NCI-H1694 (cell line): ENCODE data around the gene PELI2.

Experiments used
- DNase-seq: peaks from one replicate; lab custom pipeline; 2025; lab: John Stamatoyannopoulos, UW

Gene PELI2, protein sequence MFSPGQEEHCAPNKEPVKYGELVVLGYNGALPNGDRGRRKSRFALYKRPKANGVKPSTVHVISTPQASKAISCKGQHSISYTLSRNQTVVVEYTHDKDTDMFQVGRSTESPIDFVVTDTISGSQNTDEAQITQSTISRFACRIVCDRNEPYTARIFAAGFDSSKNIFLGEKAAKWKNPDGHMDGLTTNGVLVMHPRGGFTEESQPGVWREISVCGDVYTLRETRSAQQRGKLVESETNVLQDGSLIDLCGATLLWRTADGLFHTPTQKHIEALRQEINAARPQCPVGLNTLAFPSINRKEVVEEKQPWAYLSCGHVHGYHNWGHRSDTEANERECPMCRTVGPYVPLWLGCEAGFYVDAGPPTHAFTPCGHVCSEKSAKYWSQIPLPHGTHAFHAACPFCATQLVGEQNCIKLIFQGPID

DNA sequence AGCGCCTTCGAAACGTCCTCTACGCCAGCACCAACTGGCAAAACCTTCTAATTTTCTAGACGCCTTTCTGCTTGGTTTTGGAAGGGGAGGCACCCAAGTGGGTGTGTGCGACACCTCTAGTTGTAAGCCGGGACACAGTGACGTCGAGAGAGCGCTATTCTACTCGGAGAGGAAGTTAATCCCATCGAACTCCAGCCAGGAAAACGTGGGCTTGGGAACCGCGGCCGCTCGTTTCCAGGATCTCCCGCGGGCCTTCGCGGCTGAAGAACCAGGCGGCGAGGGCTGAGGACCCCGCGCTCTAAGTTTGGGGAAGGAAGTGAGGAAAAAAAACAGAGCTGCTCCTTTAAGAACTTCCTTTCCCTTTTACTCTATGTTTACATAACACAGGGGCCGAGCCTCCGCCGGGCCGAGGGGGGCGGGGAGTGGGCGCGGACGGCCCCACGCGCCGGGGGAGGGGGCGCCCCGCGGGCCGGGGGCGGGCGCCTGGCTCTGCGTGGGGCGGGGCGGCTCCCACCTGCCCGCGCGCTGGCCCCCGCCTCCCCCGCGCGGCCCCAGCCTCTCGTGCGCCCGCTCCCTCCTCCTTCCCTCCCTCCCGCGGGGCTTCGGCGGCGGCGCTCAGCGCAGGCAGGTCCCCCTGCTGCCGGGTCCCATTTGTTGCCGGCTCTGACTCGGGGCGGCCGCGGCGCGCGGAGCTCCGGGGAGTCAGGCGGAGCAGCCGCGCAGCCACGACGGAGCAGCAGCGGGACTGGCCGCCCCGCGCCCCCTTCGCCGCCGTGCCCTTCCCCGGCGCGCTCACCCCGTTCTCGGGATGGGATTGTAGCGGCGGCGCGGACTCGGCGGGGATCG, at the start of gene PELI2:
TSS of gene PELI2 (plus strand) at position 647 of the 846 bp plus-strand sequence. CDS start 250 bp downstream, outside the sequence.
- DNase-seq, result no peak

DNA sequence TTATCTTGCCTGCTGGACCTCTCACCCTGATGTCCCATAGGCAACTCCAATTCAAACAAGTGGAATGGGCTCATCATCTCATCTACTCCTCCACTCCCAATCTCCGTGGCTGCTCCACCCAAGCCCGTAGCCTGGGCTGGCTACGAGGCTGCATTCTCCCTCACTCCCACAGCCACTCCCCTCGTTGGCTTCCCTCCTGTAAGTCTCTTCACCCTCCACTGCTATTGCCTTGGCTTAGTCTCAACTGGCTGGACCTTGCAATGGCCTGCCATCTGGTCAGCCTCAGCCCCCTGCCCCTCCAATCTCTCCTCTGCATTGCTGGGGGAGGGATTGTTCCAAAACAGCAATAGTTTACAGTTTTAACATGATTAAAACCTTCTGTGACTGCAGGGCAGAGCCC, 44.4 kb upstream of the PELI2 start:
- no peak for DNase-seq

DNA sequence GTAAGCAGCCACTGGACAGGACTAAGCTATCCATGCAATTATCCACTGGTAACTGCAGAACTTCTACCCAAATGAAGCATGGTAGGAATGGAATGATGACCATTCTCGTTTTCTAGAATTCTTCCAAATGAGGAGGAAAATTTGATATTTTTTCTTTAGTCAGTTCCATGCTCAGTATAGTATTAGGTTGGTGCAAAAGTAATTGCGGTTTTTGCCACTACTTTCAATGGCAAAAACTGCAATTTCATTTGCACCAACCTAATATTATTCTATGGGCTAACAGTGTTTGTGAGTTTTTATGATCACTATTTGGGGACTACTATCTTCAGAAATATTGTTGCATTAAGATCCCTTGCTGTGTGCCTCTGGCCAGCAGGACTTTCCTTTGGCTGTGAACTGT, 42.9 kb upstream of the PELI2 start:
- no peak for DNase-seq

DNA sequence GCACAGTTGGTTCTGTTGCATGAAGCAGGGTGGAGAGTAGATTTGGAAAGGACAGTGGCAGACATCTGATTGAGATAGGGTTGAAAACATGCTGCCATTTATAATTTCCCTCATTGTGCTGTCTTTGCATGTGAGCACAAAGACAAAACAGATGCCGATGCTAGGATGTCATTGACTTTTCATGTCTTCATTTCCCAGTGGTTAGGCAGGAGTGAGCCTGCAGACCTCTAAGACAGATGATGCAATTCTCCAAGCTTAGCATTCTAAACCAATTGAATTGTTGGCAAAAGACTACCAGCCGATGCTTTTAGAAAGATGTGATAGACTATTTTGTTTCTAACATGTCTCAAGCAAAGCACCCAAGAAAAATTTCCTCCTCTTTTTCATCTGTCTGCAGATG, 37.1 kb upstream of the PELI2 start:
- DNase-seq, result no peak

DNA sequence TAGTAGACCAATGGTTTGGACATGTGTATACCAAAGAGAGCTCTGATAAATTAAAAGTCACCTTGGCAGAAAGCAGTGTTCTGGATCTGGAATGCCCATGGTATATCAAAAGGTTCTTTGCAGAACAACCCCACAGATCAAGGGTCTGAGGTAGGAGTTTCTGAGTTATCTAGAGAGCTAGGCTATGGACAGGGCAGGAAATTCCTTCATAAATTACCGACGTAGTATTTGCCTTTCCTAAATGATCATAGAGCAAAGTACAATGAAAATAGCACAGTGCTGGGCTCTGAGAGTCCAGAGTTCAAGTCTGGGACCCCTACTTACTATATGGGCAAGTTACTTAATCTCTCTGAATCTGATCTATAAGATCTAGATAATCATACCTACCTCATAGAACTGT, 35.3 kb upstream of the PELI2 start:
- DNase-seq, result no peak

DNA sequence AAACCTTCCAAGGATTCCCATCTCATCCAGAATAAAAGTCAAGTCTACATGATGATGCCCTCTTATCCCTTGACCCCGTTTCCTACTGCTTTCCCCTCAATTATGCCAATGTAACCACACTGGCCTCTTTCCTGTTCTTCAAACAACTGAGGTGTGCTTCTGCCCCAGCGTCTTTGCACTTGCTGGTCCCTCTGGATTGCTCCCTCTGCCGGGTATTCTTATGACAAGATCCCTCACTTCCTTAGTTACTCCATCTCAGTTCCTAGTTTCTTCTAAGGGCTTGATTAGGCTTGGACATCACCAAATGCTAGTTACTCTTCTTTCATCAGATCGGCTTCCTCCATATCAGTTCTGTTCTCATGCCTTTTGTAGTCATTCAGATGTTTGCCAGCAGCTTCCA, 32.7 kb upstream of the PELI2 start:
- DNase-seq, result no peak

DNA sequence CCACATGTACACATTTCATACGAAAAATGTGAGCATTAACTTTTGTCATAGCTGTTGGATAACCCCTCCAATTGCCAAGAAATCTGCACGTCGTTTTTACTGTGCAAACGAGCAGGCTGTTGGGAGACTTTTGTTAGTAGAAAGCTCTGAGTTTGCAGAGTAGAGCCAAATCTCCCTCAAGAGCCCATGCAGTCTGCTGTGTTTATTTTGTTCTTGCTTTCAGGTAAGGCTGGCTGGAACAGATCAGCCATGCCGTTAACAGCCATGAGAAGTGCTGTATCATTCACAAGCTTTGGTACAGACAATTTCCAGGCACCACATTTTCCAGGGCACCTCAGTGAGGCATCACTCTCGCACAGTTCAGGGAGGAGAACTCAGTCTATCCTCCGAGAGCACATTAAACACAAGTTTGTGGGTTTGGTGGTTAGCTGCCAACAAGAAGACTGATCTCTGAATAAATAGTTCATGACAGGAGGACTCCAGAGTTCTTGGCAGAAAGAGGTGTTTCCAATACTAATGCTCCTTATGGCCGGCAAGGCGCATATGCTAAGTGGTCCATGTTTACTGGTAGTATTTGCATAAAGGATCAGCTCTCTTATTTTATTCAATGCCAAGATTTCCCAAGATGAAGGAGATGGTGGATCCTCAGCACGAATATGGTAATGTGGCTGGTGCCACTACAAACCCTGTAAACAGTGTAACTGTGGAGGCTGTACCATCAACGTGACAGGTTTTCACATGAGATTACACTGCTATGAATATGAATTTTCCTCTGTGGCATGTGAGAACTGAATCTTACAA, 30.3 kb upstream of the PELI2 start:
- DNase-seq, result no peak

DNA sequence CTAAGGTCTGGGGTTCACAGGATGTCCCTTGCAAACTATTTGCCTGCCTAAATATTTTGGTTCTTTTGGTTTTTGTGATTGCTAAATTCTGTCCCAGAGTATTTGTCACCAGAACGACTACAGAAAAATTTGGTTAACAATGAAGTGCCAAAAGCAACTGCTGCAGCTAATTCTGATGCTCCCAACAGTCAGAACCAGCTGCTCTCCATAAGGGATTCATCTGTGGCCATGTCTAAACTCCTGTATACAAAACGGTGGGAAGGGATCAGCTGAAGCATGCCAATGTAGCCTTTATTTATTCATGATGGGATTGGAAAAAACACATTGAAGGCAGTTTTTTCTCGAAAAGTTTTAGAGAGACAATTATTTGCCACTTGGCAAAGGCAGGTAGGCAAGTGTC, 29.3 kb upstream of the PELI2 start:
- no peak for DNase-seq

DNA sequence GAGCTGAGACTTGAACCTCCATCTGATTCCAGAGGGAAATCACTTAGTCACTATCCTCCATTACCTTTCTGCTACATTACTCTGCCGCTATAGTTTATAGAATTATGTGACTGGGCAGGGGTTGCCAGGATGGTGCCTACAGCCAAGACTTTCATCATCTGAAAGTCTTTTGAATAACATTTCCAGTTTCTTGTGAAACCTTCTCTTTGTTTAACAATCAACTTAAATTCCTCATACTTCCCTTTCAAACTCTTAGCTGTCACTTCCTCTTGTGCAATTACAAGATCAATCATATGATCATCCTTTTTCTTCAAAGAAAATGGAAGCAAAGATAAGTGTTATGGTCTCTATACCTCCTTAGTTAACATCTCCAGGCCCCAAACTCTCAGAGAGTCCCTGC, 25.4 kb upstream of the PELI2 start:
- DNase-seq, result no peak

DNA sequence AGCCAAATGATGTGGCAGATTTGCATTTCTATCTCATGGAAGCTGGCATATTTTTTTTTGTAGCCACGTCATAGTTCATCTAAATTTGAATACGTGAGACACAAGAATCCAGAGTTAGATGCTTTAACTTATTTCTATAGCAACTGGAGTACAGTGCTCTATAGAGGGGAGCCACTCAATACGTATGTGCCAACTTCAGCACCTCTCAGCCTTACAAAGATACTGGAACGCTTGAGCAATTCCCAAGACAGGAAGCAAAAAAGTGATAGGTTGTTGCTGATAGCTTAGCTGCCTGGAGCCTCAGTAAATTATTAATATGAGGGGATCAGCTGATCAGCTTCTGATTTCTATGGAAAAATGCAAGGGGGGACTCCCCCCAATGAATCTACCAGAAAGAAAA, 24.1 kb upstream of the PELI2 start:
- no peak for DNase-seq

DNA sequence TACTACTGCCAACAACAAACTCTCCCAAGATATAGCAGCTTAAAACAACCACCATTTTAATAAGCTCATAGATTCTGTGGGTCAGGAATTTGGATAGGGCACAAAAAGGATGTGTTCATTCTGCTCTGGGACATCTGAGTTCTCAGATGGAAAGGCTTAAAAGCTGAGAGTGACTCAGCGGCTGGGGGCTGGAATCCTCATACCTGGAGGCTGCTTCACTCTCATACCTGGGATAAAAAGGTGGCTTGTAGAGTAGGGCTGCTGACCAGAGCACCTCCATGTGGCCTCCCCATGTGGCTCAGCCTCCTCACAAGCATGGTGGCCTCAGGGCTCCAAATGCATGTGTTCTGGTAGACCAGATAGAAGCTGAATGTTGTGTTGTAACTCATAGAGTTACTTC, 20.2 kb upstream of the PELI2 start:
- no peak for DNase-seq

DNA sequence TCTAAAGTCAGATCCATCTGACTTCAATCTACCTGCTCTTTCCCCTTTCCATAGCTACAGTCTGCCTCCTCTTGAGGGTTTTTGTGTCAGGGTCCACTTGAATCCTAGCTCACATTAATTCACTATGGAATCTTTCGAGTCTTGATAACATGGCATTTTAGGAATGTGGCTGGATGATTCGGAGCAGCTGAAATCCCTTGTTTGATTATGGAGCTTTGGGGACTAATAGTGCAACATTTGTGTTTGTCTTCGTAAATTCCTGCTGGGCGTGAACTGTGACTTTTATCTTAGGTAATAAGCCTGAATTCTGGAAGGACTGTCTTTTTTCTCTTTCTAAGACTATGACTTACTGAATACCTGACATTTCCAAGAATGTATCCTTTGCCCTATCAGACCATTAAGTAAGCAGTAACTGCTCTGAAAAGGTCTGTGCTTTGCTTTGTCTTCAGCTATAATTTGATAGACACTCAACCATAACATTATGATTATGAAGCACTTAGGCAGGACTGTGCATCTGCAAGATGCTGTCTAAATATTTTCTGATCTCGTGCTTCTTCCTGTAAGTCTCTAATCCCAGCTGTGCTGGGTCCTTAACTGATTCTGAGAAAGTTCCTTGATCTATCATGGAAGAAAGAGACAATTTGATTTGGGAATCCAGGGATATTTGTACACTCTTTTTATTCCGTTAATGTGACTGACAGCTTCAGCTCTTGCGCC, 19.0 kb upstream of the PELI2 start:
- no peak for DNase-seq

DNA sequence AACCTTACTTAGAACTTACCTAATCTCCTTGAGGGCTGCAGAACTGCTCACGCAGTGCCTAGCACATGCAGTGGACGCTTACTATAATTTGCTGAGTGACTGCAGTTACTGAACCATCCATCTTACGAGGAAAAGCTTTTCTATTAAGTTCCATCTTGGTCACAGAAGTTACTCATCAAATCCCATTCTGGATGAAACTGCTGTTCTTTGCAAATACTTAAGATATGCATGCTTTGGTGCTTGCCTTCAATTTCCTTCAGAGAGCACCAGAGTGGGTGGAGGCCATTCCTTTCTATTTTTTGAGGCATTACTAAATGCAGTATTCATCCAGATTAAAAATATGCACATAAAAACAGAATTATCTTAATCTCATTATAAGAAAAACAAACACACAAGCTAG, 17.7 kb upstream of the PELI2 start:
- DNase-seq, result no peak

DNA sequence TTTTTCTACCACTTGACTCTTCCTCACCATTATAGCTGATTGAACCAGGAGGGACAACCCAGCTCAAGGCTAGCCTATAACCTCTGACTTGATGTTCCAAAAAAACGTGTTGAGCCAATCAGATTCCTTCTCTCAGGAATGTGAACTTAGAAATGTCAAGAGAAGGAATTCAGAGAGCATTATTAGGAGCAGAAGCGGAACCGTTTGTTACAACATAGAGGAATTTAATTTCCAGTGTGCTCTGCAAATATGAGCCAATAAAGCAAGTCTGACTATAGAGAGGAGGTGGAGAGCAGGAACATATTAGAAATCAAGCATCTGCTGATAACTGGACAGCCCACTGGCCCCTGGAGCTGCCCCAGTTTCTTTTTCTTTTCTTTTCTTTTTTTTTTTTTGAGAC, 15.3 kb upstream of the PELI2 start:
- DNase-seq, result no peak

DNA sequence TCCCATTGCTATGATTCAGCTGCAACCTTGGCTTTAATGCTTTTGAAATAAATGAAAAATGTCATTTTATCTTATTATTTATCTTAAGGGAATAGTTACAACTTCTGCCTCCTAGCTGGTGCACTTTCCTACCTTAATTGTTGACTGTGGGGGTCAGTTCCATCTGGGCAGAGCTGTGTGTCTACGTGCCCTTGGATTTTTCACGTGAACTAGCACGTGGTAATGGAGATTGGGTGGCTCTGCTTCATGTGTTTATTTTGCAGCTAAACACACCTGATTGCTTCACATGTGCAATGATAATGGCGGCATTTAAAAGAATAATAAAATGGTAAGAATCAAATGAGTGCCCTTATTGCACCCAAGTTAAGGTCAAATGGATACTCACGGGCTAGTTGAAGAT, 10.6 kb upstream of the PELI2 start:
- no peak for DNase-seq

DNA sequence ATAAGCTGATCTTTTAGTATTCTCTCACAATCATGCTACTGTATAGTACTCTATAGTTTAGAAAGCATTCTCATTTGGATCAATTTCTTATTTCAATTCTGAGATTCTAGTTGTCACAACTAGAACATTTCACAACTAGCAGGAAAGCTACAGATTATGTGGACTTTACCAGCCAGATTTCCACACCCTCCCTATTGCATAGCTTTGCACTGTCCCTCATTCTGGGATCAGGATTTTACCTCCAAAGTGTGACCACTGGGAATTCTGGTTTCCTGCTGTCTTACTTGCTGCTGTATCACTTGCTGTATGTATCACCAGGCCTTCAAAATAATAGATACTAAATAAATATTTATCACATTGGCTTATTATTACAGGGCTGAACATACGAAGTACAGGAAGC, 10.2 kb upstream of the PELI2 start:
- no peak for DNase-seq

DNA sequence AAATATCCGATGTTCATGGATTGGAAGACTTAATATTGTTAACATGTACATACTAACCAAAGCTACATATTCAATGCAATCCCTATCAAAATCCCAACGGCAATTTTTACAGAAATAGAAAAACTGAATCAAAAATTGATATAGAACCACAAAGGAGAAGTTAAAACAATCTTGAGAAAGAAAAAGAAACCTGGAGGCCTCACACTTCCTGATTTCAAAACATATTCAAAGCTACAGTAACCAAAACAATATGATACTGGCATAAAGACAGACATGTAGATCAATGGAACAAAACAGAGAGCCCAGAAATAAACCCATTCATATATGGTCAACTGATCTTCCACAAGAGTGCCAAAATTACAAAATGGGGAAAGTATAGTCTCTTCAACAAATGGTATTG, 5.4 kb upstream of the PELI2 start:
- no peak for DNase-seq

DNA sequence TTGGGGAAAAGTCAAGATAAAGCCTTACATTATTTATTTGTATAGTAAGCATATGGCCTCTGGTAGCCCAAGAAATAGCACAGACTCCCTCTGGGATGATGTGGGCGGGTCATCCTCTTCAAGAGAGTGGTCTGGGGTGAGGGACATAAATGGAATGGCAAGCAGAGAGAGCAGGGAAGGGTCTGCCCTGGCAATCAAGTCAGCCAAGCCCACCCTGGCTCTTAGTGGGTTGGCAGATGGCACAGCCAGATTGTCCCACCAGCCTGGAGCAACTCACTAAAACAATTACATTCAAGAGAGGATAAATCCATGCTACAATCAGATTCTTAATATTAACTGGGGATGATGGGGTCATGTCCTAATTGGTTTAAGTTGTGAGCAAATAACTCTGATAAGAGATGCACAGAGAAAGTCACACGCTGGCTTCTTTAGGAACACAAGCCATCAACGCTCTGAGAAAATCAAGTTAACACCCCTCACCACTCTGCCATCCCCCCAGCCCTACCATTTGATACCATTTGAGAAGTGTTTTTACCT, 2.8 kb upstream of the PELI2 start:
- no peak for DNase-seq

DNA sequence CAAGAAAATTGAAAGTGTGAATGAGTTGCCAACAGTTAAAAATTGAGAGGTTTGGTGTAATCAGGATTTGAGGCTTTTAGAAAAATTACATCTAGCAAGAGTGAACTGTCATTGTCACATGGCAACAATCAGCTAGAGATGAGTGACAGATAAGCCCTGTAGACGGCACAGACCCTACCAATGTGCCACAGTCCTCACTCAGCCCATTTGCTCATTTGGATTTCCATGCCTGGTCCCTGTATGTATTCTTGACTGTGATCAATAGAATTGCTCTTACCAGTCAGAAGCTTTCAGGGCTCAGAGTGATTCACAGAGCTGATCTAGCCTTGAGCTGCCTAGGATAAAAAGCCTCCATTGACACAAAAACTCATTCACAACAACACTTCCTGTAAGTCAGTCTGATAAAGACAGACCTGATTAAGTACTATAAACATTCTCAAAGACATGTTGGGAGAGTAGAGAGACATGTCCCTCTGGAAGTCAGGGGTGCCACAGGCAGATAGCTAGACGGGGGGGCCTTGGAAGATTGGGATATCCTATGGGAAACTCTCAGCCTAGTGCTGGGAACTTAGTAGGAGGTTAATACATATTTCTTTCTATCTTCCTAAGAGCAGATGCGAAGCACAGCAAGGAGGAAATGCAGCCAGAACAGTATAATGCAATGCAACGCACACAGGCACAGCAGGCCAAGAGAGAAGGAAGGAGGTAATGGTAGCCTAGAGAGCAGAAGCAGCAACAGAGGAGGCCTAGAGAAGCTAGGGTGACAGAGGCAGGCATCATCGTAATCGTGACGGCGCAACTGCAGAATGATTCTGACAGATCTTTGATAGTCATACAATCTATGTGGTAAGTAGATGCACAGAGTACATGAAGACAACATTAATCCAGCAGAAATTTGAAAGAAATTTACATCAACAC, 2.0 kb upstream of the PELI2 start:
- no peak for DNase-seq

DNA sequence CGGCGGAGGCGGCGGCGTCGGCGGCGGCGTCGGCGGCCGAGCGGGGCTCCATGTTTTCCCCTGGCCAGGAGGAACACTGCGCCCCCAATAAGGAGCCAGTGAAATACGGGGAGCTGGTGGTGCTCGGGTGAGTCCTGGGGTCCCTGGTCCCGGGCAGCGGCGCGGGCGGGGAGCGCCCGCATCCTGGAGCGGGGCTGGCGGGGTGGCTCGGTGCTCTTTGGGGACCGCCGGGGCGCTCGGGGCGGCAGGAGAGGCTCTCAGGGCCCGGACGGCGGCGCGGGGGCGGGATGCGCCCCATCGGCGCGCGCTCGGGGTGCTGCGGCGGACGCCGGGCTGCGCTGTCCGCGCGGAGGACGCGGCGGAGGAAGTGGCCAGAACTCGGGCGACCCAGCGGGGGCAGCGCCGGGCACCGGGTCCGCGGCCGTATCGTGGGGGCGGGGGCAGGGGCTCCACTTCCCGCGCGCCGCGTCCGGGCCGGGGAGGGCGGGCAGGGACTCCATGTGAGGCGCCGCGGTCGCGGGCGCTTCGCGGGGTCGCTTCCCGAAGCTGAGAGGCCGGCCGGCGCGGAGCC, 485 bp downstream of the PELI2 start:
- no peak for DNase-seq
